Prostate gland (tissue), 2 donors: ENCODE results near the gene ZFAND2B.

Source experiments
- POLR2A ChIP-seq: fragments of 450-650 bp; IDR thresholded peaks from one replicate; pipeline ENCODE4 v1.6.1; 2016; ENCODE audit warnings: antibody characterized with exemption, mild to moderate bottlenecking
- POLR2AphosphoS5 ChIP-seq: sonication (generic); formaldehyde crosslinking; IDR thresholded peaks from one replicate; pipeline ENCODE4 v1.6.1; 2017; ENCODE audit warnings: antibody characterized with exemption
- TF ChIP-seq, protein P1 (sequence below), 4 experiments: fragments of 200-600 bp in 2 of 4; fragments of 450-650 bp in 2 of 4; sonication (generic) in 2 of 4; IDR thresholded peaks; 1 replicate in 3 of 4; 2 replicates in 1 of 4; pipeline ENCODE4 v1.5.1; 2016 to 2019; ENCODE audit warnings: antibody characterized with exemption in 4 of 4, mild to moderate bottlenecking in 2 of 4, moderate library complexity in 2 of 4

DNA sequence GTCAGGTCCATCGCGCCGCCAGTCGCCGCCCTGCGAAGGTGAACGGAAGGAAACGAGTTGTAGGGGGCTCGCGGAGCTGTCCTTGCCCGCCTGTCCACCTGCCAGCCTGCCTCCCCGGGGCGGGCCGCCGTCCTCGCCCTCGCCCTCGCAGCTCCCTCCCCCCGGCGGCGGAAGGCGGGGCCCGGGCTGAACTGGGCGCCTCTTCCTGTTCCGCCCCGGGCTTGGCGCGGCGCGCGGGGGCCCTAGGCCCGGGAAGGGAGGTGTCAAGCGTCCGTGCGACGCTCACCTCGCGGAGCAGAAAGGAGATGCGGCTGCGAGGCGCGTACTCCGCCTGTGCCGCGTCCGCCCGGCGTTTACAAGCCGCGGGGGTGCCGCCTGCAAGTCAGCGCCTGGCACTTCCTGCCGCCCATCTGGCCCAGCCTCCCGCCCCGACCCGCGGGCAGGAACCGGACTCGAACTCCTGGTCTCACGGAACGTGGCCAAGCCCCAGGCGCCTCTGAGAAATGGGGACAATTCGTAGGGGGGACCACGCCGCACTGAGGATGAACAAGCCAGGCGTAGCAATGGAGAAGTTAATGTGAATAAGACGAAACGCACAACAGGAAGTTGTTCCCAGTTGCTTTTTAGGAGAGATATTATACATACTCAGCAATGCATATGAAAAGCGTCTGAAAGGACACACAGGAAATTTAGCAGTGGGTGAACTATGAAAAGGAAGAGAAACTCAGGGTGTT lies 29.6 kb upstream of the ZFAND2B start, which contains the start of gene CNPPD1:
- TF ChIP-seq, protein P1, sequence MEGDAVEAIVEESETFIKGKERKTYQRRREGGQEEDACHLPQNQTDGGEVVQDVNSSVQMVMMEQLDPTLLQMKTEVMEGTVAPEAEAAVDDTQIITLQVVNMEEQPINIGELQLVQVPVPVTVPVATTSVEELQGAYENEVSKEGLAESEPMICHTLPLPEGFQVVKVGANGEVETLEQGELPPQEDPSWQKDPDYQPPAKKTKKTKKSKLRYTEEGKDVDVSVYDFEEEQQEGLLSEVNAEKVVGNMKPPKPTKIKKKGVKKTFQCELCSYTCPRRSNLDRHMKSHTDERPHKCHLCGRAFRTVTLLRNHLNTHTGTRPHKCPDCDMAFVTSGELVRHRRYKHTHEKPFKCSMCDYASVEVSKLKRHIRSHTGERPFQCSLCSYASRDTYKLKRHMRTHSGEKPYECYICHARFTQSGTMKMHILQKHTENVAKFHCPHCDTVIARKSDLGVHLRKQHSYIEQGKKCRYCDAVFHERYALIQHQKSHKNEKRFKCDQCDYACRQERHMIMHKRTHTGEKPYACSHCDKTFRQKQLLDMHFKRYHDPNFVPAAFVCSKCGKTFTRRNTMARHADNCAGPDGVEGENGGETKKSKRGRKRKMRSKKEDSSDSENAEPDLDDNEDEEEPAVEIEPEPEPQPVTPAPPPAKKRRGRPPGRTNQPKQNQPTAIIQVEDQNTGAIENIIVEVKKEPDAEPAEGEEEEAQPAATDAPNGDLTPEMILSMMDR (IDR thresholded peaks at IDR 0.05): peak in 1 of 4 experiments; percentile 2
- TF ChIP-seq POLR2A (peak; percentile 95), POLR2AphosphoS5 (peak; percentile 88)
